Suprapubic skin (tissue), 4 donors: ENCODE results near the gene STPG4.

Experiments used
- EP300 ChIP-seq: sonication (generic); formaldehyde crosslinking; IDR thresholded peaks from one replicate; pipeline ENCODE4 v1.6.1; 2017; ENCODE audit warnings: antibody characterized with exemption
- POLR2A ChIP-seq, 2 donors: fragments of 450-650 bp; IDR thresholded peaks; one replicate each; pipeline ENCODE4 v1.6.1; 2017; ENCODE audit warnings: antibody characterized with exemption in 2 of 2, mild to moderate bottlenecking in 2 of 2, moderate library complexity in 2 of 2
- POLR2AphosphoS5 ChIP-seq, 3 donors: sonication (generic); formaldehyde crosslinking; IDR thresholded peaks; one replicate each; pipeline ENCODE4 v1.6.1; 2017; ENCODE audit warnings: antibody characterized with exemption in 3 of 3
- TF ChIP-seq, protein P1 (sequence below), 2 donors: fragments of 200-600 bp in 1 of 2; fragments of 450-650 bp in 1 of 2; sonication (generic) in 1 of 2; IDR thresholded peaks; one replicate each; pipeline ENCODE4 v1.5.1; 2016 to 2019; ENCODE audit warnings: antibody characterized with exemption in 2 of 2, mild to moderate bottlenecking in 1 of 2, moderate library complexity in 1 of 2

GRCh38 chr2:47165001-47165555, 10.0 kb upstream of the STPG4 start:
- TF ChIP-seq, protein P1, sequence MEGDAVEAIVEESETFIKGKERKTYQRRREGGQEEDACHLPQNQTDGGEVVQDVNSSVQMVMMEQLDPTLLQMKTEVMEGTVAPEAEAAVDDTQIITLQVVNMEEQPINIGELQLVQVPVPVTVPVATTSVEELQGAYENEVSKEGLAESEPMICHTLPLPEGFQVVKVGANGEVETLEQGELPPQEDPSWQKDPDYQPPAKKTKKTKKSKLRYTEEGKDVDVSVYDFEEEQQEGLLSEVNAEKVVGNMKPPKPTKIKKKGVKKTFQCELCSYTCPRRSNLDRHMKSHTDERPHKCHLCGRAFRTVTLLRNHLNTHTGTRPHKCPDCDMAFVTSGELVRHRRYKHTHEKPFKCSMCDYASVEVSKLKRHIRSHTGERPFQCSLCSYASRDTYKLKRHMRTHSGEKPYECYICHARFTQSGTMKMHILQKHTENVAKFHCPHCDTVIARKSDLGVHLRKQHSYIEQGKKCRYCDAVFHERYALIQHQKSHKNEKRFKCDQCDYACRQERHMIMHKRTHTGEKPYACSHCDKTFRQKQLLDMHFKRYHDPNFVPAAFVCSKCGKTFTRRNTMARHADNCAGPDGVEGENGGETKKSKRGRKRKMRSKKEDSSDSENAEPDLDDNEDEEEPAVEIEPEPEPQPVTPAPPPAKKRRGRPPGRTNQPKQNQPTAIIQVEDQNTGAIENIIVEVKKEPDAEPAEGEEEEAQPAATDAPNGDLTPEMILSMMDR (IDR thresholded peaks at IDR 0.05): no peak
- TF ChIP-seq POLR2A (IDR thresholded peaks at IDR 0.05) (no peak), POLR2AphosphoS5 (IDR thresholded peaks at IDR 0.05) (no peak), EP300 (no peak)
